Naive thymus-derived CD4-positive, alpha-beta T cell (primary cell): ENCODE results near the gene CYP39A1. TPM values are rescaled to one million over a fixed set of nuclear protein-coding genes. Genes with fewer than 3 reads are reported as not detected.

Experiments
- ATAC-seq: fragments of 150-1000 bp; cut with Tn5 transposase; 2 replicates; pipeline ENCODE4 v1.10.0; 2021; ENCODE audit warnings: mild to moderate bottlenecking, moderate library complexity
- CTCF ChIA-PET: fragments of 350-600 bp; sonication (Branson Sonifier 250); formaldehyde crosslinking; loops from one replicate; lab custom pipeline; 2021; ENCODE audit warnings: antibody characterized with exemption; lab: Charles Lee
- POLR2A ChIA-PET: fragments of 350-600 bp; sonication (Branson Sonifier 250); formaldehyde crosslinking; loops from one replicate; lab custom pipeline; 2021; ENCODE audit warnings: antibody characterized with exemption, inconsistent platforms; lab: Charles Lee
- DNase-seq, 9 donors: peaks; one replicate each; pipeline versions ENCODE4 v3.0.0 to v3.0.0-alpha.2; 2020 to 2022; ENCODE audit warnings: mixed read lengths in 1 of 9
- H3K27ac ChIP-seq: one replicate; pipeline ENCODE4 v1.7.0; 2013; ENCODE audit warnings: mild to moderate bottlenecking, low read depth, low read length, moderate library complexity
- H3K27me3 ChIP-seq, 2 donors: one replicate each; pipeline ENCODE4 v1.7.0; 2013; ENCODE audit warnings: low read length in 2 of 2, mild to moderate bottlenecking in 2 of 2, moderate library complexity in 2 of 2; ENCODE audit not compliant: control insufficient read depth in 2 of 2, insufficient read depth in 2 of 2
- H3K36me3 ChIP-seq, 3 experiments: 1 replicate in 2 of 3; 2 replicates in 1 of 3; pipeline ENCODE4 v1.7.0; 2013; ENCODE audit warnings: low read length in 3 of 3, mild to moderate bottlenecking in 3 of 3, moderate library complexity in 1 of 3; ENCODE audit not compliant: insufficient read depth in 3 of 3, control insufficient read depth in 2 of 3
- H3K4me1 ChIP-seq, 2 donors: one replicate each; pipeline ENCODE4 v1.7.0; 2013; ENCODE audit warnings: low read length in 2 of 2, mild to moderate bottlenecking in 2 of 2, moderate library complexity in 1 of 2; ENCODE audit not compliant: control insufficient read depth in 2 of 2, insufficient read depth in 2 of 2
- H3K4me3 ChIP-seq: 2 replicates; pipeline ENCODE4 v1.7.0; 2013; ENCODE audit warnings: mild to moderate bottlenecking, low read length
- H3K9me3 ChIP-seq, 3 experiments: 1 replicate in 2 of 3; 2 replicates in 1 of 3; pipeline ENCODE4 v1.7.0; 2013; ENCODE audit warnings: low read length in 3 of 3; ENCODE audit not compliant: control insufficient read depth in 2 of 3
- H3K27ac Mint-ChIP-seq, 9 donors: one replicate each; pipeline ENCODE4 v1.8.0; 2020 to 2022; ENCODE audit warnings: mixed read lengths in 9 of 9, mild to moderate bottlenecking in 8 of 9, moderate library complexity in 5 of 9, inconsistent platforms in 2 of 9
- H3K27me3 Mint-ChIP-seq, 5 donors: one replicate each; pipeline ENCODE4 v1.8.0; 2021 to 2022; ENCODE audit warnings: mixed read lengths in 5 of 5, mild to moderate bottlenecking in 1 of 5
- H3K36me3 Mint-ChIP-seq, 5 donors: one replicate each; pipeline ENCODE4 v1.8.0; 2020 to 2022; ENCODE audit warnings: mixed read lengths in 5 of 5, mild to moderate bottlenecking in 3 of 5, inconsistent platforms in 1 of 5
- H3K4me1 Mint-ChIP-seq, 7 donors: one replicate each; pipeline ENCODE4 v1.8.0; 2020 to 2022; ENCODE audit warnings: mixed read lengths in 7 of 7, mild to moderate bottlenecking in 3 of 7, inconsistent platforms in 1 of 7
- H3K4me3 Mint-ChIP-seq, 10 donors: one replicate each; pipeline ENCODE4 v1.8.0; 2020 to 2022; ENCODE audit warnings: mild to moderate bottlenecking in 10 of 10, mixed read lengths in 10 of 10, moderate library complexity in 6 of 10, inconsistent platforms in 2 of 10
- H3K9me3 Mint-ChIP-seq, 11 donors: one replicate each; pipeline ENCODE4 v1.8.0; 2020 to 2022; ENCODE audit warnings: mixed read lengths in 11 of 11, mild to moderate bottlenecking in 4 of 11, inconsistent platforms in 1 of 11, moderate library complexity in 1 of 11
- intact Hi-C, 2 donors: fragments of 100-400 bp; cut with micrococcal nuclease; formaldehyde crosslinking; loops; one replicate each; pipeline ENCODE4 v1.15.1; 2023
- polyA plus RNA-seq, 2 donors: library from polyadenylated mRNA; unstranded; fragments of 300-500 nt; fragmentation: Illumina TruSeq; gene quantifications; one replicate each; pipeline ENCODE4 v1.2.3, GENCODE V29; 2021
- total RNA-seq, 6 experiments: library from RNA in 5 of 6; stranded (reverse) in 5 of 6; gene quantifications; 1 replicate in 5 of 6; 2 replicates in 1 of 6; pipeline ENCODE4 v1.2.3 and lab custom pipeline; 2021 to 2026

Gene CYP39A1
- total and polyA plus RNA-seq, 7 experiments from 2014 or later = not detected

DNA sequence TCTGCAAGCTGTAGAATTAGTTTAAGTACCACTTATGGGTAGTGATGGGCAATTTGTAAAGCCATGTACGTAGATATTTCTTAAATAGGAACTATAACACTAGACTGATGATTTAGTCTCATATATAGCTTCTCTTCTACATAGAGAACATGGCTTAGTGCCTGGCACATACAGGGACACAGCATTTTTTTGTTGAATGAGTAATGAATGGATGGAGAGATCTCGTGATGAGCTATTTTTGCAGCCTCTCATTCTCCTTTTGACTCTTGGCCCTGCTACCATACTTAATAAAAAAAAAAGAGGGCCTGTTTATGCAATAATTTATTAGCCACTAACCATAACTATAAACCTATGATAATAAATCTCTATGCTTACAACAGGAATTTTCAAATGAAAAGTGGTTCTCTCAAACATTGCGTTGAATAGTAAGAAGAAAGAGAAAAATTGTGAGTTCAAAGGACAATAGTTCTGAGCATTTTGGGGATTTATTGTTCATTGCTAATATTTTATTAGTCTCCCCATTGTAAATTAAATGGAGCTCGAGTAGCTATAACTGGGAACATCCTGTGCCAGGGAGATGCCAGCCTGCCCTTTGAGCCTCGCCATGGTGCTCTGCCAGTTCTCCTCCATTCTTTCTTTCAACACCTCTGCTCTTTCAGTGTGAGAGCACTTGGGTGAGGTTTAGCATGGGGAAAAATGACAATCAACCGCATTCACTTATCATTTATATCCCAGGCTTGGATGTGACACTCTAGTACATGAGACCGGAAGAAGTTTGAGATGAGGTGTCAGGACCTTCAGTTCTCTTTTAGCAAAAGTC is 146.7 kb downstream of the CYP39A1 start:
- no peak for DNase-seq
- peaks cover 12 to 30% (median 14%) of the 10 kb centered on the region in 5 donors for H3K27me3 Mint-ChIP-seq
- Histone ChIP-seq H3K4me1 (no peaks in the 10 kb centered on the region), H3K4me3 (no peak overlapping the region), H3K27ac (no peak overlapping the region), H3K36me3 (no peaks in the 10 kb centered on the region), H3K27me3 (no peaks in the 10 kb centered on the region), H3K9me3 (no peaks in the 10 kb centered on the region)
- no peak for ATAC-seq
- POLR2A ChIA-PET = no interaction called here
- intact Hi-C loops = no loop called here
- no peak overlapping the region for H3K4me3 Mint-ChIP-seq
- CTCF ChIA-PET = interaction anchor here (1.1 kb wide), 1 partner anchor 11 kb away, joined by 3 read pairs; no protein-coding TSS in a partner anchor
- no peak overlapping the region for H3K27ac Mint-ChIP-seq
- no peaks in the 10 kb centered on the region for H3K4me1 Mint-ChIP-seq
- H3K36me3 Mint-ChIP-seq = no peaks in the 10 kb centered on the region
- no peaks in the 10 kb centered on the region for H3K9me3 Mint-ChIP-seq

DNA sequence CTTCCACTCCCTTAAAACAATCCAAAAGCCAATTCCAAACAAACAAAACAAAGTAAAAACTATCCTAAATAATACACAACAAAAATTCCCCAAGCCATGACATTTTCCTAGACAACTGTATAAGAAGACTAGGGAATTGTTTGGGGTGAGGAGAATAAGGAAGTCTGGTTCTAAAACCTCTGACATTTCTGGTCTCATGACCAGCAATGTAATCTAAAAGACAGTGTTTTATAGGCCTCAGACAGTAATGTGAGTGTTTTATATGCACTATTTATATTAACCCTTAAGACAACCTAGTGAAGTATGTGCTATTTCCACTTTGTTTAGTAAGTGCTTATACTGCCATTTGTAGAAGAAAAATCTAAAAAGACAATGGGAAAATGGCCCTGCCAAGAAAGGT is 148.4 kb downstream of the CYP39A1 start:
- H3K27ac ChIP-seq = no peak overlapping the region
- Mint-ChIP-seq H3K27ac (no peak overlapping the region), H3K9me3 (no peaks in the 10 kb centered on the region), H3K4me1 (no peaks in the 10 kb centered on the region), H3K27me3 (peaks cover 20 to 44% (median 22%) of the 10 kb centered on the region in 5 donors), H3K4me3 (no peak overlapping the region), H3K36me3 (no peaks in the 10 kb centered on the region)
- intact Hi-C loops = no loop called here
- no peaks in the 10 kb centered on the region for H3K4me1 ChIP-seq
- H3K4me3 ChIP-seq = no peak overlapping the region
- no peak for DNase-seq
- ChIA-PET CTCF (no interaction called here), POLR2A (no interaction called here)
- H3K9me3 ChIP-seq = no peaks in the 10 kb centered on the region
- H3K27me3 ChIP-seq = no peaks in the 10 kb centered on the region
- H3K36me3 ChIP-seq = no peaks in the 10 kb centered on the region
- no peak for ATAC-seq

DNA sequence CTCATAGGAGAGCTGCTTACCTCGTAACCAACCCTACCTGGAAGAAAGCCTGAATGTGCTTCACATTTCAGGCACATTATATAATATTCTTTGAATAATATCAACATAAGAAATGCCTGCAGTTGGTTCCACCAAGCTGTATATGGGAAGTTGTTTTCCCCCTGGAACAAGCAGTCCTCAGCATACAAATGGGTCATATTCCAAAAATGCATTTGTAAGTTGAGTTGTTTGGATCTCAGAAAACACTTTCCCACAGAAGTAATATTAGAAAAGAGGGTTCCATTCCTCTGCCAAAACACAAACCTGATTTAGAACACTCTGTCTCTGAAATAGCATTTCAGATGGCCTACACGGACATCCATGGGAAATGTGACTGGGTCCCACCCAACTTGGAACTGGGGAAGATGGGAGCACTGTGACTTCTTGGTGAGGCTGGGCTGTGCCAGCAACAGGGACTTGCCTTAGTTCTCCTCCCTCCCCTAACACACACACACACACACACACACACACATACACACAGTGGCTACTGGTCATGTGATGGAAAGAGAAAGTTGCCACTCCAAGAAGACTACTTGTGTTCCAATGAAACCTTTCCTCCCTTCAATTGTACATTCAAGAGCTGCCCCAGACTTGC is 150.0 kb downstream of the CYP39A1 start:
- Histone ChIP-seq H3K27me3 (no peaks in the 10 kb centered on the region), H3K4me3 (no peak overlapping the region), H3K9me3 (no peaks in the 10 kb centered on the region), H3K4me1 (no peaks in the 10 kb centered on the region), H3K27ac (no peak overlapping the region), H3K36me3 (no peaks in the 10 kb centered on the region)
- ChIA-PET POLR2A (no interaction called here), CTCF (no interaction called here)
- ATAC-seq = no peak
- Mint-ChIP-seq H3K27me3 (peaks cover 16 to 37% (median 24%) of the 10 kb centered on the region in 5 donors), H3K4me3 (no peak overlapping the region), H3K4me1 (no peaks in the 10 kb centered on the region), H3K36me3 (no peaks in the 10 kb centered on the region), H3K9me3 (no peaks in the 10 kb centered on the region), H3K27ac (no peak overlapping the region)
- DNase-seq = no peak
- intact Hi-C loops = no loop called here

DNA sequence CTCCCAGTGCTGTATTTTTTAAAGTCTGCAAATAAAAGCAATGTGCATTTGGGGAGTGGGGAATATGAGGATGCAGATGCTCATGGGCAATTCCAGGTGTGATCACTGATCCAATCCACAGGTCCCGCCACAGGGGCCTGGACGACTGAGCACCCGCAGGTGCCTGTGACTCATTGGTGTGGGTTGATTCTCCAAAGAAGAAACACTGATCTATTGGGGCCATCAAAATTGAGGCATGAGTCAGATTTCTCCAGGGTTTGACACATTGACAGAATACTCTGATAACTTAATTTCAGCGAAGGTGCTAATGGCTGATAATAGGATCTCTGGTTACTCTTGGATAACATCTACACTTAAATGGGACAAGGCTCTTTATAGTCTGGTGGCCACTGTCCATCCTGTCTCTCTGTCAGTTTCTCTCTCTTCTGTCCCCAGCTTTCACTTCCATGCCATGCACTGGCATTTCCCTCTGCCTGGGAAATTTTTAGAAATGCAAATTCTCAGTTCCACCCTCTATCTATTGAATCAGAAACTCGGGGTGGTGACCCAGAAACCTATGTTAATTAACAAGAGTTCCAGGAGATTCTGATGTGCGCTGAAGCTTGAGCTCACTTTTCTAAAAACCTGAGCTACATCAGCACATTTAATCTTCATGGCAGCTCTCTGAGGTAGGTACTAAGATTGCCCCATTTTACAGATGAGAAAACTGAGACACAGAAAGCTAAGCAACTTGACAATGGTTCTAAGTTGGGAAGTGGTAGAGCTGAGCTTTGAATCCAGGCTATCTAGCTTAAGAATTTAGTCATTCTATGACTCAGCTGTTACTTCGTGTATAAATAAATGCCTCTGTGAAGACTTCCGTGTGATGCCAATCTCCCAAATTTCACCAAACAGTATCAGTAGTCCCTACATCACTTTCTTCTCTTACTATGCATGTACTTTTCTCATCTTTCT is 151.2 kb downstream of the CYP39A1 start:
- Histone ChIP-seq H3K27ac (no peak overlapping the region), H3K27me3 (no peaks in the 10 kb centered on the region), H3K9me3 (no peaks in the 10 kb centered on the region), H3K4me1 (no peaks in the 10 kb centered on the region), H3K4me3 (no peak overlapping the region), H3K36me3 (no peaks in the 10 kb centered on the region)
- Mint-ChIP-seq H3K27me3 (peaks cover 19 to 45% (median 30%) of the 10 kb centered on the region in 5 donors), H3K36me3 (peaks cover 0 to 5% (median 0%) of the 10 kb centered on the region in 5 donors), H3K27ac (no peak overlapping the region), H3K4me1 (no peaks in the 10 kb centered on the region), H3K9me3 (peaks cover 0 to 3% (median 0%) of the 10 kb centered on the region in 11 donors), H3K4me3 (no peak overlapping the region)
- intact Hi-C loops = no loop called here
- ChIA-PET CTCF (no interaction called here), POLR2A (no interaction called here)
- DNase-seq (no peak), ATAC-seq (no peak)

DNA sequence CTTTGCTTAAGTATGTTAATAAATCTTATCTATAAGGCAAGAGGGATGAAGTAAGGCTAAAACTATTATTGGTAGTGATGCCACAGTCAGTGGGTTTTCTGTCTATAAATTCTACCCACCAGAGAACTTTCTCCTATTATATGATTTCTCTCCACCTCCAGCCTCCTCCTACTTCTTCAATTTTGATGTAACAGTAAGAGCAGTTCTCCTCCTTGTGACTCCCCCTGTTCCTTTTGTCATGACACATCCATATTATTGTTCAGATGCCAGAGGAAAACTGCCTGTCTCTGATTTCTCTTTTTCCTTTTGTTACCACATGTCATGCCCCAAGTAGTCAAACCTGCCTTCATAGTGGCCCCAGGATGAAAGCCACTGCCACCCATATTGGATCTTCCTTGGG is 152.2 kb downstream of the CYP39A1 start:
- H3K9me3 ChIP-seq = no peaks in the 10 kb centered on the region
- DNase-seq (no peak), ATAC-seq (no peak)
- H3K36me3 Mint-ChIP-seq = peaks cover 0 to 5% (median 0%) of the 10 kb centered on the region in 5 donors
- H3K27me3 Mint-ChIP-seq = peaks cover 21 to 54% (median 37%) of the 10 kb centered on the region in 5 donors
- POLR2A ChIA-PET = no interaction called here
- no peaks in the 10 kb centered on the region for H3K4me1 Mint-ChIP-seq
- CTCF ChIA-PET = interaction anchor here (0.6 kb wide), 1 partner anchor 80 kb away, joined by 3 read pairs; no protein-coding TSS in a partner anchor
- no peaks in the 10 kb centered on the region for H3K36me3 ChIP-seq
- no peak overlapping the region for H3K27ac Mint-ChIP-seq
- no peak overlapping the region for H3K27ac ChIP-seq
- no peak overlapping the region for H3K4me3 Mint-ChIP-seq
- H3K9me3 Mint-ChIP-seq = peaks cover 0 to 3% (median 0%) of the 10 kb centered on the region in 11 donors
- no peaks in the 10 kb centered on the region for H3K27me3 ChIP-seq
- intact Hi-C loops = no loop called here
- H3K4me3 ChIP-seq = no peak overlapping the region
- H3K4me1 ChIP-seq = no peaks in the 10 kb centered on the region
